CD14-positive monocyte (primary cell): ENCODE measurements around the gene DUSP9. TPM values are rescaled to one million over a fixed set of nuclear protein-coding genes. Genes with fewer than 3 reads are reported as not detected.

ENCODE experiments used
- DNase-seq, 3 donors: peaks; one replicate each; pipeline ENCODE4 v3.0.0-alpha.2; 2011 to 2022
- H2AFZ ChIP-seq: 2 replicates; pipeline ENCODE4 v1.6.0; 2012; ENCODE audit warnings: mild to moderate bottlenecking, low read depth, low read length, inconsistent platforms; ENCODE audit not compliant: insufficient read depth, poor library complexity, severe bottlenecking
- H3K27ac ChIP-seq, 2 donors: 1 replicate in 1 of 2; 2 replicates in 1 of 2; pipeline ENCODE4 v1.5.1; 2012 to 2013; ENCODE audit warnings: low read length in 2 of 2, control low read depth in 1 of 2, inconsistent platforms in 1 of 2, low read depth in 1 of 2, mild to moderate bottlenecking in 1 of 2
- H3K27me3 ChIP-seq, 2 donors: one replicate each; pipeline versions ENCODE4 v1.6.0 to v1.6.1; 2011 to 2013; ENCODE audit warnings: low read length in 2 of 2; ENCODE audit not compliant: control insufficient read depth in 2 of 2, insufficient read depth in 2 of 2
- H3K36me3 ChIP-seq, 2 donors: replicated peaks in 1 of 2; 1 replicate in 1 of 2; 2 replicates in 1 of 2; pipeline versions ENCODE4 v1.5.1 to v1.6.1; 2012 to 2013; ENCODE audit warnings: low read length in 2 of 2, control low read depth in 1 of 2, inconsistent platforms in 1 of 2, mild to moderate bottlenecking in 1 of 2; ENCODE audit not compliant: insufficient read depth in 2 of 2, control insufficient read depth in 1 of 2
- H3K4me1 ChIP-seq, 2 donors: 1 replicate in 1 of 2; 2 replicates in 1 of 2; pipeline versions ENCODE4 v1.5.1 to v1.6.1; 2012 to 2013; ENCODE audit warnings: low read length in 2 of 2, control low read depth in 1 of 2, inconsistent platforms in 1 of 2, mild to moderate bottlenecking in 1 of 2, moderate library complexity in 1 of 2; ENCODE audit not compliant: insufficient read depth in 2 of 2, control insufficient read depth in 1 of 2
- H3K4me2 ChIP-seq: replicated peaks from 2 replicates; pipeline ENCODE3; 2012; ENCODE audit warnings: low read length, moderate library complexity, mild to moderate bottlenecking; ENCODE audit not compliant: poor library complexity, severe bottlenecking; ENCODE audit errors: extremely low read depth
- H3K4me3 ChIP-seq, 3 experiments: fragments of 200-600 bp in 1 of 3; sonication (generic) in 1 of 3; replicated peaks in 1 of 3; 1 replicate in 2 of 3; 2 replicates in 1 of 3; pipeline ENCODE4 v1.5.1; 2011 to 2013; ENCODE audit warnings: low read length in 3 of 3, mild to moderate bottlenecking in 3 of 3, control low read depth in 2 of 3, low read depth in 2 of 3, inconsistent platforms in 1 of 3, moderate library complexity in 1 of 3
- H3K79me2 ChIP-seq: 2 replicates; pipeline ENCODE4 v1.6.0; 2012; ENCODE audit warnings: mild to moderate bottlenecking, control low read depth, inconsistent platforms, low read length, moderate library complexity; ENCODE audit not compliant: insufficient read depth
- H3K9ac ChIP-seq: 2 replicates; pipeline ENCODE4 v1.6.0; 2017; ENCODE audit warnings: low read length, mild to moderate bottlenecking; ENCODE audit not compliant: insufficient read depth, poor library complexity, severe bottlenecking
- H3K9me3 ChIP-seq, 2 donors: replicated peaks in 1 of 2; 1 replicate in 1 of 2; 2 replicates in 1 of 2; pipeline versions ENCODE4 v1.5.1 to v1.6.1; 2012 to 2013; ENCODE audit warnings: low read length in 2 of 2, control low read depth in 1 of 2; ENCODE audit not compliant: control insufficient read depth in 1 of 2, insufficient read depth in 1 of 2
- H4K20me1 ChIP-seq: 2 replicates; pipeline ENCODE4 v1.6.0; 2012; ENCODE audit warnings: mild to moderate bottlenecking, low read length, control low read depth, moderate library complexity; ENCODE audit not compliant: insufficient read depth
- H3K27ac Mint-ChIP-seq, 7 donors: one replicate each; pipeline ENCODE4 v1.8.0; 2020; ENCODE audit warnings: mild to moderate bottlenecking in 7 of 7, mixed read lengths in 7 of 7, moderate library complexity in 6 of 7, inconsistent platforms in 2 of 7
- H3K27me3 Mint-ChIP-seq, 3 donors: one replicate each; pipeline ENCODE4 v1.8.0; 2021 to 2022; ENCODE audit warnings: low read depth in 3 of 3, mild to moderate bottlenecking in 3 of 3, mixed read lengths in 3 of 3, moderate library complexity in 3 of 3, inconsistent platforms in 1 of 3
- H3K36me3 Mint-ChIP-seq, 2 donors: one replicate each; pipeline ENCODE4 v1.8.0; 2020; ENCODE audit warnings: mixed read lengths in 2 of 2, inconsistent platforms in 1 of 2, mild to moderate bottlenecking in 1 of 2
- H3K4me1 Mint-ChIP-seq: one replicate; pipeline ENCODE4 v1.8.0; 2020; ENCODE audit warnings: mild to moderate bottlenecking, mixed read lengths
- H3K4me3 Mint-ChIP-seq, 2 donors: one replicate each; pipeline ENCODE4 v1.8.0; 2020; ENCODE audit warnings: mild to moderate bottlenecking in 2 of 2, mixed read lengths in 2 of 2, moderate library complexity in 1 of 2
- H3K9me3 Mint-ChIP-seq, 7 donors: one replicate each; pipeline ENCODE4 v1.8.0; 2020 to 2022; ENCODE audit warnings: mixed read lengths in 7 of 7, mild to moderate bottlenecking in 6 of 7, moderate library complexity in 6 of 7, inconsistent platforms in 2 of 7
- WGBS: methylation state at CpG from one replicate; pipeline ENCODE4 v1.1.5; 2013; ENCODE audit warnings: missing lambda C conversion rate; ENCODE audit not compliant: insufficient coverage; 5-methylcytosine and 5-hydroxymethylcytosine counted together
- intact Hi-C, 2 donors: fragments of 100-400 bp; cut with micrococcal nuclease; formaldehyde crosslinking; loops; one replicate each; pipeline versions ENCODE4 v1.15.0 to v1.15.1; 2023
- polyA plus RNA-seq, 3 donors: library from polyadenylated mRNA; depleted of rRNA in 1 of 3; unstranded in 2 of 3; stranded (reverse) in 1 of 3; fragments of 300-500 nt in 2 of 3; fragments of >200 nt in 1 of 3; fragmentation: Illumina TruSeq in 2 of 3; gene quantifications; 1 replicate in 2 of 3; 2 replicates in 1 of 3; pipeline ENCODE4 v1.2.3, GENCODE V29; 2012 to 2021
- TF ChIP-seq, protein P1 (sequence below): fragments of 200-600 bp; IDR thresholded peaks from one replicate; pipeline ENCODE4 v1.8.0; 2022; ENCODE audit warnings: antibody characterized with exemption, mild to moderate bottlenecking

DUSP9 gene
- polyA plus RNA-seq, 3 donors, result not detected

DNA sequence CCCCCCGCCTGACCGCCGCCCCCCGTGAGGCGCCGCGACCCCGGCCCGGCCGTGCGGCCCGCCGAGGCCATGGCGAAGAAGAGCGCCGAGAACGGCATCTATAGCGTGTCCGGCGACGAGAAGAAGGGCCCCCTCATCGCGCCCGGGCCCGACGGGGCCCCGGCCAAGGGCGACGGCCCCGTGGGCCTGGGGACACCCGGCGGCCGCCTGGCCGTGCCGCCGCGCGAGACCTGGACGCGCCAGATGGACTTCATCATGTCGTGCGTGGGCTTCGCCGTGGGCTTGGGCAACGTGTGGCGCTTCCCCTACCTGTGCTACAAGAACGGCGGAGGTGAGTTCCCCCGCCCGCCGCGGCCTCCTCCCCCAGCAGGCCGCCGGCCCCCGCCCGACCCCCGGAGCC, 41.5 kb downstream of the DUSP9 start:
- H3K79me2 ChIP-seq, result no peaks in the 10 kb centered on the region
- TF ChIP-seq, protein P1, sequence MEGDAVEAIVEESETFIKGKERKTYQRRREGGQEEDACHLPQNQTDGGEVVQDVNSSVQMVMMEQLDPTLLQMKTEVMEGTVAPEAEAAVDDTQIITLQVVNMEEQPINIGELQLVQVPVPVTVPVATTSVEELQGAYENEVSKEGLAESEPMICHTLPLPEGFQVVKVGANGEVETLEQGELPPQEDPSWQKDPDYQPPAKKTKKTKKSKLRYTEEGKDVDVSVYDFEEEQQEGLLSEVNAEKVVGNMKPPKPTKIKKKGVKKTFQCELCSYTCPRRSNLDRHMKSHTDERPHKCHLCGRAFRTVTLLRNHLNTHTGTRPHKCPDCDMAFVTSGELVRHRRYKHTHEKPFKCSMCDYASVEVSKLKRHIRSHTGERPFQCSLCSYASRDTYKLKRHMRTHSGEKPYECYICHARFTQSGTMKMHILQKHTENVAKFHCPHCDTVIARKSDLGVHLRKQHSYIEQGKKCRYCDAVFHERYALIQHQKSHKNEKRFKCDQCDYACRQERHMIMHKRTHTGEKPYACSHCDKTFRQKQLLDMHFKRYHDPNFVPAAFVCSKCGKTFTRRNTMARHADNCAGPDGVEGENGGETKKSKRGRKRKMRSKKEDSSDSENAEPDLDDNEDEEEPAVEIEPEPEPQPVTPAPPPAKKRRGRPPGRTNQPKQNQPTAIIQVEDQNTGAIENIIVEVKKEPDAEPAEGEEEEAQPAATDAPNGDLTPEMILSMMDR, result no peak
- H3K4me3 Mint-ChIP-seq, result no peak overlapping the region
- H3K4me3 ChIP-seq, result no peak overlapping the region
- no peaks in the 10 kb centered on the region for H3K4me1 ChIP-seq
- no peak overlapping the region for H3K9ac ChIP-seq
- no peaks in the 10 kb centered on the region for H4K20me1 ChIP-seq
- 0% methylated on average over 27 of the region's 57 CpGs for WGBS
- peaks cover 12% of the 10 kb centered on the region for H3K4me1 Mint-ChIP-seq
- peaks cover 32 to 74% (median 51%) of the 10 kb centered on the region in 3 donors for H3K27me3 Mint-ChIP-seq
- H3K9me3 ChIP-seq, result peaks cover 2 to 9% of the 10 kb centered on the region in 2 donors
- no peak overlapping the region for H3K27ac Mint-ChIP-seq
- intact Hi-C loops, result no loop called here
- H3K9me3 Mint-ChIP-seq, result peaks cover 0 to 12% (median 6%) of the 10 kb centered on the region in 7 donors
- no peak overlapping the region for H3K4me2 ChIP-seq
- peaks cover 4 to 51% of the 10 kb centered on the region in 2 donors for H3K27me3 ChIP-seq
- no peaks in the 10 kb centered on the region for H3K36me3 ChIP-seq
- no peak for DNase-seq
- H3K27ac ChIP-seq, result no peak overlapping the region
- peaks cover 2 to 3% of the 10 kb centered on the region in 2 donors for H3K36me3 Mint-ChIP-seq
- no peak overlapping the region for H2AFZ ChIP-seq

DNA sequence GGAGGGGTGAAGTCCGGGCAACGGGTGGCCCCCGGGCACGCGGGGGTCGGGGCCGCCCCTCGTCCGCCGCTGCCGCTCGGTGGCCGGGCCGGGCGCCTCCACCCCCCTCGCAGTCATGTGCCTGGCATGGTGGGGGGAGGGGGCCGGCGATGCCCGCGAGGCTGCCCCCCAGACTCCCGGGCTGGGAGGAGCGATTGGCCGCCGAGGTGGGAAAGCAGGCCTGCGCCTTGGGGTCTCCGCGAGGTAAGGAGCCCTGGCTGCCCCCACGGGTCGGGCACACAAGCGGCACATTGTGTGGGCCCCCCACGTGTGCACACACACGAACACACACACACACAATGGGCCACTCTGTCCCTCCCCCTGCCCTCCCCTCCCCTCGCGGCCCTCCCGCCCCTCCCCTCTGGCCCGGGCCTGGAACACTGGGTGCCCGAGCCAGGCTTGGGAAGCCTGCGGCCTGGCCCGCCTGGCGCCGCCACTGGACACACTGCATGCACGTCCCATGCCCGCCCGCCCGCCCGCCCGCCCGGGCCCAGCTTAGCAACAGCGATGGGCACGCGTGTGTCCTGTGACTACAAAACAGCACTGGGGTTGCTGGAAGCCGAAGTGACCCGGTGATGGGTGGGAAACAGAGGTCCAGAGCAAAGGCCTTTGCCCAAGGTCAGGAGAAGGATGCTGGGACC, 42.0 kb downstream of the DUSP9 start:
- intact Hi-C loops, result no loop called here
- H3K4me1 ChIP-seq, result no peaks in the 10 kb centered on the region

More for the DNA sequence above, 42.0 kb downstream of the DUSP9 start:
- DNase-seq, result no peak
- Histone ChIP-seq H3K79me2 (no peaks in the 10 kb centered on the region), H3K9me3 (peaks cover 0 to 3% of the 10 kb centered on the region in 2 donors), H3K27ac (no peak overlapping the region), H3K27me3 (peaks cover 4 to 50% of the 10 kb centered on the region in 2 donors), H3K36me3 (no peaks in the 10 kb centered on the region), H3K9ac (no peak overlapping the region), H3K4me3 (no peak overlapping the region), H3K4me2 (no peak overlapping the region), H4K20me1 (no peaks in the 10 kb centered on the region), H2AFZ (no peak overlapping the region)
- Mint-ChIP-seq H3K27ac (no peak overlapping the region), H3K36me3 (no peaks in the 10 kb centered on the region), H3K9me3 (peaks cover 0 to 7% (median 2%) of the 10 kb centered on the region in 7 donors), H3K27me3 (peaks cover 29 to 70% (median 51%) of the 10 kb centered on the region in 3 donors), H3K4me3 (no peak overlapping the region), H3K4me1 (peaks cover 12% of the 10 kb centered on the region)
- WGBS, result 12% methylated on average over 13 of the region's 53 CpGs
- TF ChIP-seq, protein P1, result no peak
